Measurements from ENCODE around the gene PRICKLE4. TPM values are rescaled to one million over a fixed set of nuclear protein-coding genes. Genes with fewer than 3 reads are reported as not detected.
A peak's percentile ranks its signal among the peaks of the same experiment; 100 is the strongest.

PRICKLE4 gene
- total and polyA plus RNA-seq, 2 of the 13 experiments (the other 11 are each of a cell fraction or from before 2014, with no cell fraction given) = 0.92 to 1.2 TPM

DNA sequence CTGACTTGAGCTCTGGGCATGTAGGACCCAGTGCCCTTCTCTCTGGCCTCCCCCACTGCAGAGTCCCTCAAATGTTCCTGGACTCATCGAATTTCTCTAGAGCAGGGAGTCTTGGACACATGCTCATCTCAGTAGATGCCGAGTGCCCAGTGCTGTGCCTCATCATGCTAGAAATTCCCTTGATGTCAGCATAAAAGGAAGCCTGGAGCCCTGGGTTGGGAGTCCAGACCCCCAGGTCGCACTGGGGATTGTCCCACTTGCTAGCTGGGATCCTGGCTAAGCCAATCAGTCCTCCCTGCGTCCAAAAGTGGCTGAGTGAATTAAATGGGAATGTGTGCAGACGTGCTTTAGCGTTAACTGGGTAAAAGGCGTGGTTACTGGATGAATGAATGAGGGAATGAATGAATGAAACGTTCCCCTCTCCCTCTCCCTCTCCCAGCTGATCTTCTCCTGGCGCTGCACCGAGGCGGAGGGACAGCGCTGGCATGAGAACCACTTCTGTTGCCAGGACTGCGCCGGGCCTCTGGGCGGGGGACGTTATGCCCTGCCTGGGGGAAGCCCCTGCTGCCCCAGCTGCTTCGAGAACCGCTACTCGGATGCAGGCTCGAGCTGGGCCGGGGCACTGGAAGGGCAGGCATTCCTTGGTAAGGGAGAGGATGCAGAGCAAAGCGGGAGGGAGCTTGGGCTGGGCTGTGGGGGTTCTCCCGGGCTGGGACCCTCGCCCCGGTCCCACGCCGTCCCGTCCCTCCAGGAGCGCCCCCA lies 5.3 kb downstream of the PRICKLE4 start (continued):
- TF ChIP-seq, protein P1, sequence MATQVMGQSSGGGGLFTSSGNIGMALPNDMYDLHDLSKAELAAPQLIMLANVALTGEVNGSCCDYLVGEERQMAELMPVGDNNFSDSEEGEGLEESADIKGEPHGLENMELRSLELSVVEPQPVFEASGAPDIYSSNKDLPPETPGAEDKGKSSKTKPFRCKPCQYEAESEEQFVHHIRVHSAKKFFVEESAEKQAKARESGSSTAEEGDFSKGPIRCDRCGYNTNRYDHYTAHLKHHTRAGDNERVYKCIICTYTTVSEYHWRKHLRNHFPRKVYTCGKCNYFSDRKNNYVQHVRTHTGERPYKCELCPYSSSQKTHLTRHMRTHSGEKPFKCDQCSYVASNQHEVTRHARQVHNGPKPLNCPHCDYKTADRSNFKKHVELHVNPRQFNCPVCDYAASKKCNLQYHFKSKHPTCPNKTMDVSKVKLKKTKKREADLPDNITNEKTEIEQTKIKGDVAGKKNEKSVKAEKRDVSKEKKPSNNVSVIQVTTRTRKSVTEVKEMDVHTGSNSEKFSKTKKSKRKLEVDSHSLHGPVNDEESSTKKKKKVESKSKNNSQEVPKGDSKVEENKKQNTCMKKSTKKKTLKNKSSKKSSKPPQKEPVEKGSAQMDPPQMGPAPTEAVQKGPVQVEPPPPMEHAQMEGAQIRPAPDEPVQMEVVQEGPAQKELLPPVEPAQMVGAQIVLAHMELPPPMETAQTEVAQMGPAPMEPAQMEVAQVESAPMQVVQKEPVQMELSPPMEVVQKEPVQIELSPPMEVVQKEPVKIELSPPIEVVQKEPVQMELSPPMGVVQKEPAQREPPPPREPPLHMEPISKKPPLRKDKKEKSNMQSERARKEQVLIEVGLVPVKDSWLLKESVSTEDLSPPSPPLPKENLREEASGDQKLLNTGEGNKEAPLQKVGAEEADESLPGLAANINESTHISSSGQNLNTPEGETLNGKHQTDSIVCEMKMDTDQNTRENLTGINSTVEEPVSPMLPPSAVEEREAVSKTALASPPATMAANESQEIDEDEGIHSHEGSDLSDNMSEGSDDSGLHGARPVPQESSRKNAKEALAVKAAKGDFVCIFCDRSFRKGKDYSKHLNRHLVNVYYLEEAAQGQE (IDR thresholded peaks at IDR 0.05; ENCODE audit: borderline replicate concordance in 1 of 2, low read depth in 1 of 2, low read length in 2 of 2) = no peak
- TF ChIP-seq TCF12 (IDR thresholded peaks at IDR 0.05) (no peak), TCF12 (CRISPR knock-in tag; IDR thresholded peaks at IDR 0.05) (peak; percentile 44; the same call in 1 of the 2 replicates), ZNF7 (CRISPR knock-in tag; IDR thresholded peaks at IDR 0.05) (no peak), NCOA2 (CRISPR knock-in tag; IDR thresholded peaks at IDR 0.05) (no peak), ZSCAN29 (CRISPR knock-in tag; conservative IDR thresholded peaks at IDR 0.05) (0 out of 2 replicates have a peak, but pooled peaks have one; percentile 10), ZNF235 (CRISPR knock-in tag; IDR thresholded peaks at IDR 0.05; ENCODE audit: borderline replicate concordance) (peak; percentile 38; the same call in 1 of the 2 replicates), SP4 (CRISPR knock-in tag; IDR thresholded peaks at IDR 0.05) (no peak; the same call in 1 of the 2 replicates), ZNF549 (CRISPR knock-in tag; IDR thresholded peaks at IDR 0.05) (no peak), NCOA1 (CRISPR knock-in tag; IDR thresholded peaks at IDR 0.05) (no peak), ZNF598 (CRISPR knock-in tag; IDR thresholded peaks at IDR 0.05; ENCODE audit: borderline replicate concordance) (no peak), RBAK (CRISPR knock-in tag; IDR thresholded peaks at IDR 0.05) (no peak), FOXM1 (CRISPR knock-in tag; IDR thresholded peaks at IDR 0.05) (no peak), NFE2L1 (CRISPR knock-in tag; IDR thresholded peaks at IDR 0.05; ENCODE audit: borderline replicate concordance) (0 out of 2 replicates have a peak, but pooled peaks have one; percentile 39), ZNF331 (CRISPR knock-in tag; IDR thresholded peaks at IDR 0.05) (no peak), ZFP41 (CRISPR knock-in tag; IDR thresholded peaks at IDR 0.05; ENCODE audit: borderline replicate concordance) (no peak)
- TF ChIP-seq, protein P2, sequence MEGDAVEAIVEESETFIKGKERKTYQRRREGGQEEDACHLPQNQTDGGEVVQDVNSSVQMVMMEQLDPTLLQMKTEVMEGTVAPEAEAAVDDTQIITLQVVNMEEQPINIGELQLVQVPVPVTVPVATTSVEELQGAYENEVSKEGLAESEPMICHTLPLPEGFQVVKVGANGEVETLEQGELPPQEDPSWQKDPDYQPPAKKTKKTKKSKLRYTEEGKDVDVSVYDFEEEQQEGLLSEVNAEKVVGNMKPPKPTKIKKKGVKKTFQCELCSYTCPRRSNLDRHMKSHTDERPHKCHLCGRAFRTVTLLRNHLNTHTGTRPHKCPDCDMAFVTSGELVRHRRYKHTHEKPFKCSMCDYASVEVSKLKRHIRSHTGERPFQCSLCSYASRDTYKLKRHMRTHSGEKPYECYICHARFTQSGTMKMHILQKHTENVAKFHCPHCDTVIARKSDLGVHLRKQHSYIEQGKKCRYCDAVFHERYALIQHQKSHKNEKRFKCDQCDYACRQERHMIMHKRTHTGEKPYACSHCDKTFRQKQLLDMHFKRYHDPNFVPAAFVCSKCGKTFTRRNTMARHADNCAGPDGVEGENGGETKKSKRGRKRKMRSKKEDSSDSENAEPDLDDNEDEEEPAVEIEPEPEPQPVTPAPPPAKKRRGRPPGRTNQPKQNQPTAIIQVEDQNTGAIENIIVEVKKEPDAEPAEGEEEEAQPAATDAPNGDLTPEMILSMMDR (CRISPR knock-in tag; IDR thresholded peaks at IDR 0.05) = no peak
- TF ChIP-seq, protein P3, sequence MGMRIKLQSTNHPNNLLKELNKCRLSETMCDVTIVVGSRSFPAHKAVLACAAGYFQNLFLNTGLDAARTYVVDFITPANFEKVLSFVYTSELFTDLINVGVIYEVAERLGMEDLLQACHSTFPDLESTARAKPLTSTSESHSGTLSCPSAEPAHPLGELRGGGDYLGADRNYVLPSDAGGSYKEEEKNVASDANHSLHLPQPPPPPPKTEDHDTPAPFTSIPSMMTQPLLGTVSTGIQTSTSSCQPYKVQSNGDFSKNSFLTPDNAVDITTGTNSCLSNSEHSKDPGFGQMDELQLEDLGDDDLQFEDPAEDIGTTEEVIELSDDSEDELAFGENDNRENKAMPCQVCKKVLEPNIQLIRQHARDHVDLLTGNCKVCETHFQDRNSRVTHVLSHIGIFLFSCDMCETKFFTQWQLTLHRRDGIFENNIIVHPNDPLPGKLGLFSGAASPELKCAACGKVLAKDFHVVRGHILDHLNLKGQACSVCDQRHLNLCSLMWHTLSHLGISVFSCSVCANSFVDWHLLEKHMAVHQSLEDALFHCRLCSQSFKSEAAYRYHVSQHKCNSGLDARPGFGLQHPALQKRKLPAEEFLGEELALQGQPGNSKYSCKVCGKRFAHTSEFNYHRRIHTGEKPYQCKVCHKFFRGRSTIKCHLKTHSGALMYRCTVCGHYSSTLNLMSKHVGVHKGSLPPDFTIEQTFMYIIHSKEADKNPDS (CRISPR knock-in tag; IDR thresholded peaks at IDR 0.05) = 0 out of 2 replicates have a peak, but pooled peaks have one; percentile 11
- TF ChIP-seq, protein P4, sequence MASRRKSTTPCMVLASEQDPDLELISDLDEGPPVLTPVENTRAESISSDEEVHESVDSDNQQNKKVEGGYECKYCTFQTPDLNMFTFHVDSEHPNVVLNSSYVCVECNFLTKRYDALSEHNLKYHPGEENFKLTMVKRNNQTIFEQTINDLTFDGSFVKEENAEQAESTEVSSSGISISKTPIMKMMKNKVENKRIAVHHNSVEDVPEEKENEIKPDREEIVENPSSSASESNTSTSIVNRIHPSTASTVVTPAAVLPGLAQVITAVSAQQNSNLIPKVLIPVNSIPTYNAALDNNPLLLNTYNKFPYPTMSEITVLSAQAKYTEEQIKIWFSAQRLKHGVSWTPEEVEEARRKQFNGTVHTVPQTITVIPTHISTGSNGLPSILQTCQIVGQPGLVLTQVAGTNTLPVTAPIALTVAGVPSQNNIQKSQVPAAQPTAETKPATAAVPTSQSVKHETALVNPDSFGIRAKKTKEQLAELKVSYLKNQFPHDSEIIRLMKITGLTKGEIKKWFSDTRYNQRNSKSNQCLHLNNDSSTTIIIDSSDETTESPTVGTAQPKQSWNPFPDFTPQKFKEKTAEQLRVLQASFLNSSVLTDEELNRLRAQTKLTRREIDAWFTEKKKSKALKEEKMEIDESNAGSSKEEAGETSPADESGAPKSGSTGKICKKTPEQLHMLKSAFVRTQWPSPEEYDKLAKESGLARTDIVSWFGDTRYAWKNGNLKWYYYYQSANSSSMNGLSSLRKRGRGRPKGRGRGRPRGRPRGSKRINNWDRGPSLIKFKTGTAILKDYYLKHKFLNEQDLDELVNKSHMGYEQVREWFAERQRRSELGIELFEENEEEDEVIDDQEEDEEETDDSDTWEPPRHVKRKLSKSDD (CRISPR knock-in tag; IDR thresholded peaks at IDR 0.05; ENCODE audit: low read depth) = no peak

All from HepG2 (cell line).